Fibroblast of mammary gland (primary cell): Measurements from ENCODE around the gene RUSC2.
A peak's percentile ranks its signal among the peaks of the same experiment; 100 is the strongest.

ENCODE experiments used
- DNase-seq: peaks from one replicate; pipeline ENCODE4 v3.0.0-alpha.2; 2010; ENCODE audit warnings: low read depth
- H3K4me3 ChIP-seq: 2 replicates; pipeline ENCODE4 v1.5.1; 2011; ENCODE audit warnings: low read depth, mild to moderate bottlenecking, low read length, moderate library complexity; ENCODE audit not compliant: control insufficient read depth
- TF ChIP-seq, protein P1 (sequence below): conservative IDR thresholded peaks from 2 replicates; pipeline ENCODE4 v1.5.1; 2011; ENCODE audit warnings: low read depth, low read length, inconsistent platforms; ENCODE audit not compliant: control insufficient read depth, insufficient read depth

The RUSC2 gene

DNA sequence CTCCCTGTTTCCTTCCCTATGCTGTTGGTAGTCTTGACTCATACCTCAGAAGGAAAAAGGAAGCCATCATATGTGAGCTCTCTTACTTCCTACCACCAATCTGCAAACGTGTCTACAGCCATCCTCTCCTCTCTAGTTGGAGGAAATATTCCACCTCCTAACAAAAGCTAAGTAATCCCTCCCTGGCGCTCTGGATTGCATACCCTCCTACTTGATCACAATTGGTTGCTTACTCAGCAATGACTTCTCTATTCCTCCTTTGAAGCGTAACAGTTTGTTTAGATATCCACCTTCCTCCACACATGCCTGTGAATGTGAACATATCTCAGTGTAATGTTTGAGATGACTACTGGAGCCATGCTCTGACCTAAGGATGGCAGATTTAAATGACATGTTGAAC lies 18.2 kb downstream of the RUSC2 start:
- TF ChIP-seq, protein P1, sequence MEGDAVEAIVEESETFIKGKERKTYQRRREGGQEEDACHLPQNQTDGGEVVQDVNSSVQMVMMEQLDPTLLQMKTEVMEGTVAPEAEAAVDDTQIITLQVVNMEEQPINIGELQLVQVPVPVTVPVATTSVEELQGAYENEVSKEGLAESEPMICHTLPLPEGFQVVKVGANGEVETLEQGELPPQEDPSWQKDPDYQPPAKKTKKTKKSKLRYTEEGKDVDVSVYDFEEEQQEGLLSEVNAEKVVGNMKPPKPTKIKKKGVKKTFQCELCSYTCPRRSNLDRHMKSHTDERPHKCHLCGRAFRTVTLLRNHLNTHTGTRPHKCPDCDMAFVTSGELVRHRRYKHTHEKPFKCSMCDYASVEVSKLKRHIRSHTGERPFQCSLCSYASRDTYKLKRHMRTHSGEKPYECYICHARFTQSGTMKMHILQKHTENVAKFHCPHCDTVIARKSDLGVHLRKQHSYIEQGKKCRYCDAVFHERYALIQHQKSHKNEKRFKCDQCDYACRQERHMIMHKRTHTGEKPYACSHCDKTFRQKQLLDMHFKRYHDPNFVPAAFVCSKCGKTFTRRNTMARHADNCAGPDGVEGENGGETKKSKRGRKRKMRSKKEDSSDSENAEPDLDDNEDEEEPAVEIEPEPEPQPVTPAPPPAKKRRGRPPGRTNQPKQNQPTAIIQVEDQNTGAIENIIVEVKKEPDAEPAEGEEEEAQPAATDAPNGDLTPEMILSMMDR, result no peak
- no peak for DNase-seq
- no peak overlapping the region for H3K4me3 ChIP-seq

DNA sequence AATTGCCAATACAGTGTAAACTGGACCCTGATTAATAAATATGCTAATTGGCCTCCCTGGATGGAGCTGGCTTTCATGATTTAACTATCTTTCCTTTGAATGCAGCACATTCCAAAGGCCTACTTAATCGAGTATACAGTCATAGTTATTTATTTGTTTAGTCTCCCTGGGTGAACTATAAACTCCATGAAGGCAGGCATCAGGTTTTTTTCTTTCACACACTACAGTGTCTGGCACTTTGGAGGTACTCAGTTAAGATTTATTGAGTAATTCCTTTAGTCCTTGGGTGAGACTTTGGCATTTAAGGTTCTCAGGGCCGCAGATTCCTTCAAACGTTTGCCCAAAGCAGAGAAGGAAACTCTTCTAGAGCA lies 20.5 kb downstream of the RUSC2 start:
- no peak for DNase-seq
- H3K4me3 ChIP-seq, result no peak overlapping the region
- TF ChIP-seq, protein P1, result no peak

DNA sequence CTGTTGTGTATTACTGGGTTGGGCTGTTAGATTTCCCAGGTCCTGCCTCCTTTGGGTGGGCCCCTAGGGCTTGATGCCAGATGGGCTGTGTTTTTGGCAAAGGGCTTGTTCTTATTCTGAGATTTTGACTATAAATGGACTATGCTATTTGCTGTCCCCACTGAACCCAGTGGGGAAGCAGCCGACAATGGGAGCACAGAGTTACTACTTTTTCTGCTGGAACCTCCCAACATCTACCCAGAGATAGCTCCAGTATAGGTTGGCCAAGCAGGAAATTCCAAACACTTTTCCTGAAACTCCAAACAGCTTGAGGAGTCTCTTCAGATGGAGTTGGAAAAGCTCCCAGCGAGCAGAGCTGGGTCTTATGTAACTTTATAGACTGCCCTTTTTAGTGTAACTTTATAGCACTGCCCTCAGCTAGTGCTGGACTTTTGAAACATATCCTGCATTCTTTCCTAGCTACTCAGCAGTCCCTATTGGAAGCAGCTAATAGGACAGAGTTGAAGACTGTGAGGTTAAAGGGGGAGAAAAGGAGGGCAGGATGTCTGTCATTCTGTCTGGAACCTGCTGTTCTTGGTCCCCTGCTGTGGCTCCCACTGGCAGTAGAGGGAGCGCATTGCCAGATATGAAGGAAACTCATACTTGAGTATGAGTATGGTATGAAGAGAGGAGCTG lies 21.0 kb downstream of the RUSC2 start:
- DNase-seq, result peak; percentile 95
- H3K4me3 ChIP-seq, result no peak overlapping the region
- TF ChIP-seq, protein P1, result peak; percentile 31

DNA sequence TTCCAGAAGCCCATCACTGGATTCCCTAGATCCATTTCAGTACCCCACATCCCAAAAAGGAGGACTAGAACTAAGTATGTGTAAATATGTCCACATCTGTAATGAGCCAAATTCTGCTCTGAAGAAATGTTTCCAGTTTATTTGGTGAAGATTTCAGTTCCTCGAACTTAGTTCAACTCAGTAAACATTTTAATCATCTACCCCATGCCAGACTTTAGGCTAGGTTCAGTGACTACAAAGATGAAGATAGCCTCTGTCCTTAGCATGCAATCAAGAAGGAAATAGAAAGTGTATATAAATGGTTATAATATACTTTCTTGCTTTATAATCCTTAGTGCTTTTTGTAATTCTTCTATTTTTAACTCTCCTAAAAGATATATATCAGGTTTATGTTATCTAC lies 21.5 kb downstream of the RUSC2 start:
- no peak overlapping the region for H3K4me3 ChIP-seq
- no peak for DNase-seq
- TF ChIP-seq, protein P1, result no peak

DNA sequence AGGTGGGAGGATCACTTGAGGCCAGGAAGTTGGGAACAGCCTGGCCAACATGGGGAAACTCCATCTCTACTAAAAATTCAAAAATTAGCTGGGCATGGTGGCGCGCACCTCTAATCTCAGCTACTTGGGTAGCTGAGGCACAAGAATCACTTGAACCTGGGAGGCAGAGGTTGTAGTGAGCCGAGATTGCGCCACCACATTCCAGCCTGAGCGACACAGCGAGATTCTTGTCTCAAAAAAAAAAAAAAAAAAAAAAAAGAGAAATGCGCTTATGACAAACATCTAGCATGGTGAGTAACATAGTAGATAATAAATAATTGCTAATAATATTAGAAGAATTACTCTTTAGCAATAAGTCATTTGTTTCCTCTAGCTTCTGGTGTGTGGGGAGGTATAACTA lies 25.9 kb downstream of the RUSC2 start:
- peak; percentile 31 for DNase-seq
- no peak overlapping the region for H3K4me3 ChIP-seq
- TF ChIP-seq, protein P1, result no peak

DNA sequence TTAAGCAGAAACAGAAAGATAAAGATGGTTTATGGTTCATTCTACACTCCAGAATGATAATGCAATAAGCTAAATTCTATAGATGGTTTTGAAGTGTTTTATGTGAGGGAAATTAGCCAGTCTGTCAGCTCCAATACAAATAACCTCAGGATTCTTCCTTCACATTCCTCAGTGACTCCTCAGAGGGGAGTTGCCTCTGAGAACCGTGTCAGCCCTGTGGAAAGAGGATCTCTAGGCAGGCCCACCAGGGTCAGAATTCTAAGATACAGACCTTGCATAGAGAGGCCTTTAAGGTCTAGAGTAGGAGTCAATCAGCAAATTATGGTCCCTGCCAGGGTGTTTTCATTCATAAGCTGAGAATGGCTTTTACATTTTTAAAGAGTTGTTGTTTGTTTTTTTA lies 26.6 kb downstream of the RUSC2 start:
- DNase-seq, result peak; percentile 65
- TF ChIP-seq, protein P1, result no peak
- H3K4me3 ChIP-seq, result no peak overlapping the region

DNA sequence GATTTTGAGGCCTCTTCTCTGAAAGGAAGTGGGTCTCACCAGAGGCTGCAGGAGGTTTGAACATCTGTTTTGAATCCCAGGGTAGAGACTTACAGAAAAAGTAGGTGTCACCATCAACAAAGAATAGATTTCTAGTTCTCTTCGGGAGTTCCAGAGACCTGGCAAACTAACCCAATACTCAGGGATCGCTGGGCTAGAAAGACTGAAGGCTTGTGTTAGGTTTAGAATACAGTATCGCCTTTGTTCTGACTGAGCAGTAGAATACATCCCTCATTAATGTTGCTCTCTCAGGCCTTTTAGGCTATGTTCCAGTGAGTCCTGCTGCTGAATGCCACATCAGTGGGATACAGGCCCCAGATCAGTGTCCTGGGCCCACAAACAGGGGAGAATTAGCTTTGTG lies 27.2 kb downstream of the RUSC2 start:
- no peak overlapping the region for H3K4me3 ChIP-seq
- DNase-seq, result peak; percentile 38
- TF ChIP-seq, protein P1, result no peak
